K562 (cell line): ENCODE measurements around the gene GH2. TPM values are rescaled to one million over a fixed set of nuclear protein-coding genes. Genes with fewer than 3 reads are reported as not detected.

ENCODE experiments used
- ATAC-seq: fragments of 200-7000 bp; cut with Tn5 transposase; 3 replicates; pipeline ENCODE4 v1.9.1; 2020; ENCODE audit warnings: moderate library complexity
- BruUV-seq: library from RNA; stranded (reverse); fragments of 400-500 nt; replicated peaks from 2 replicates; lab custom pipeline; 2021; lab: Mats Ljungman, UMichigan
- CTCF ChIA-PET: fragments of 300-600 bp; formaldehyde crosslinking; extraction: SDS; loops from one replicate; lab custom pipeline; 2021; ENCODE audit warnings: low intra/inter-chr PET ratio; lab: Yijun Ruan, JAX
- POLR2A ChIA-PET: fragments of 300-600, 350-650 bp; sonication (Branson Sonifier 250); formaldehyde crosslinking; extraction: SDS; loops from one replicate; lab custom pipeline; 2021; ENCODE audit warnings: antibody characterized with exemption, inconsistent platforms; lab: Yijun Ruan, JAX
- DNase-seq, 4 experiments: peaks; one replicate each; pipeline versions ENCODE4 v3.0.0 to v3.0.0-alpha.2; 2011 to 2018; ENCODE audit warnings: low spot score in 3 of 4, mixed read lengths in 3 of 4; ENCODE audit errors: extremely low read depth in 1 of 4
- FAIRE-seq: peaks from 2 replicates; lab custom pipeline; 2011; peaks lifted over from hg19 to GRCh38; lab: Jason Lieb, UNC
- H2AFZ ChIP-seq: 2 replicates; pipeline ENCODE4 v1.6.0; 2011; ENCODE audit warnings: low read depth, low read length, control low read depth, inconsistent platforms
- H3K27ac ChIP-seq: fragments of 200-600 bp; 3 replicates; pipeline ENCODE4 v1.8.0; 2011; ENCODE audit warnings: low read depth, mild to moderate bottlenecking, control low read depth, inconsistent platforms, low read length, moderate library complexity, mixed read lengths; ENCODE audit errors: extremely low read depth
- H3K27me3 ChIP-seq, 2 experiments: fragments of 300-600 bp in 1 of 2; 2 replicates in 1 of 2; 3 replicates in 1 of 2; pipeline versions ENCODE4 v1.6.0 to v1.8.0; 2011; ENCODE audit warnings: inconsistent platforms in 2 of 2, low read length in 2 of 2, mild to moderate bottlenecking in 1 of 2, mixed read lengths in 1 of 2, moderate library complexity in 1 of 2; ENCODE audit not compliant: control insufficient read depth in 2 of 2, insufficient read depth in 2 of 2
- H3K36me3 ChIP-seq: fragments of 300-600 bp; 3 replicates; pipeline ENCODE4 v1.8.0; 2011; ENCODE audit warnings: mild to moderate bottlenecking, low read length, inconsistent platforms; ENCODE audit not compliant: control insufficient read depth, insufficient read depth
- H3K4me1 ChIP-seq, 2 experiments: fragments of 200-600 bp in 1 of 2; replicated peaks in 1 of 2; 2 replicates in 1 of 2; 3 replicates in 1 of 2; pipeline versions ENCODE4 v1.5.1 to v1.8.0; 2011; ENCODE audit warnings: inconsistent platforms in 2 of 2, low read length in 2 of 2, mild to moderate bottlenecking in 1 of 2, mixed read lengths in 1 of 2, moderate library complexity in 1 of 2; ENCODE audit not compliant: control insufficient read depth in 2 of 2, insufficient read depth in 2 of 2
- H3K4me2 ChIP-seq: 2 replicates; pipeline ENCODE4 v1.6.1; 2011; ENCODE audit warnings: low read length, control low read depth, inconsistent platforms, mixed read lengths; ENCODE audit not compliant: insufficient read depth
- H3K4me3 ChIP-seq: fragments of 200-600 bp; sonication (generic), shearing (Covaris generic); 2 replicates; pipeline ENCODE4 v1.5.1; 2016; ENCODE audit warnings: control low read depth, inconsistent platforms
- H3K79me2 ChIP-seq: fragments of 200-600 bp; 3 replicates; pipeline ENCODE4 v1.8.0; 2011; ENCODE audit warnings: low read length, inconsistent platforms; ENCODE audit not compliant: control insufficient read depth, insufficient read depth
- H3K9ac ChIP-seq, 2 experiments: 2 replicates each; pipeline versions ENCODE4 v1.6.0 to v1.6.1; 2011; ENCODE audit warnings: low read depth in 2 of 2, low read length in 2 of 2, control low read depth in 1 of 2, inconsistent platforms in 1 of 2, mild to moderate bottlenecking in 1 of 2, mixed read lengths in 1 of 2; ENCODE audit not compliant: insufficient read depth in 1 of 2
- H3K9me1 ChIP-seq: one replicate; pipeline ENCODE4 v1.6.0; 2011; ENCODE audit warnings: inconsistent platforms, mild to moderate bottlenecking, low read length, moderate library complexity; ENCODE audit not compliant: control insufficient read depth, insufficient read depth
- H3K9me3 ChIP-seq: replicated peaks from 2 replicates; pipeline ENCODE4 v1.5.1; 2011; ENCODE audit warnings: low read depth, low read length, inconsistent platforms; ENCODE audit not compliant: control insufficient read depth, insufficient read depth
- H4K20me1 ChIP-seq: replicated peaks from 2 replicates; pipeline ENCODE4 v1.6.1; 2011; ENCODE audit warnings: low read length, inconsistent platforms, mixed read lengths; ENCODE audit not compliant: control insufficient read depth, insufficient read depth
- CBFA2T3 ChIP-seq: fragments of 450-650 bp; IDR thresholded peaks from 2 replicates; pipeline ENCODE4 v1.6.1; 2017
- HMGN3 ChIP-seq: IDR thresholded peaks from 2 replicates; pipeline ENCODE4 v1.6.1; 2011; ENCODE audit warnings: borderline replicate concordance, low read depth, mild to moderate bottlenecking, mixed read lengths, low read length; ENCODE audit not compliant: insufficient read length; ENCODE audit errors: extremely low read depth
- KLF16 ChIP-seq: IDR thresholded peaks from 2 replicates; pipeline ENCODE4 v1.6.1; 2016; ENCODE audit warnings: antibody characterized with exemption
- MEIS2 ChIP-seq: fragments of 450-650 bp; IDR thresholded peaks from 2 replicates; pipeline ENCODE4 v1.6.1; 2014; ENCODE audit warnings: mild to moderate bottlenecking; ENCODE audit not compliant: partially characterized antibody
- NR2C2 ChIP-seq, 2 experiments: fragments of 200-800 bp in 1 of 2; sonication (Bioruptor generic) in 1 of 2; sonication (generic) in 1 of 2; formaldehyde crosslinking in 1 of 2; IDR thresholded peaks; 2 replicates each; pipeline versions ENCODE4 v1.6.1 to v1.8.0; 2016 to 2022; ENCODE audit warnings: mild to moderate bottlenecking in 1 of 2, missing compliant biosample characterization in 1 of 2, missing genetic modification characterization in 1 of 2, missing genetic modification reagents in 1 of 2
- PRPF4 ChIP-seq: fragments of 200-400 bp; formaldehyde crosslinking; IDR thresholded peaks from one replicate; pipeline ENCODE4 v1.6.1; 2017; ENCODE audit warnings: low read length, low read depth, mild to moderate bottlenecking; ENCODE audit not compliant: insufficient read depth, poor library complexity, severe bottlenecking
- RAD21 ChIP-seq, 2 experiments: fragments of 250-450 bp in 1 of 2; fragments of 450-650 bp in 1 of 2; sonication (Bioruptor Pico) in 1 of 2; formaldehyde crosslinking in 1 of 2; IDR thresholded peaks in 1 of 2; conservative IDR thresholded peaks in 1 of 2; 2 replicates each; pipeline versions ENCODE4 v1.4.0 to v1.8.0; 2020 to 2022; ENCODE audit warnings: mild to moderate bottlenecking in 2 of 2, moderate library complexity in 1 of 2
- SIN3A ChIP-seq, 2 experiments: fragments of 150-350 bp in 1 of 2; IDR thresholded peaks; 2 replicates each; pipeline ENCODE4 v1.6.1; 2011 to 2016; ENCODE audit warnings: borderline replicate concordance in 2 of 2, low read depth in 2 of 2, low read length in 2 of 2, mild to moderate bottlenecking in 2 of 2, moderate library complexity in 2 of 2; ENCODE audit not compliant: control insufficient read depth in 1 of 2
- SRF ChIP-seq, 2 experiments: fragments of 250-450, 450-650 bp in 1 of 2; sonication (Bioruptor Pico) in 1 of 2; sonication (generic) in 1 of 2; formaldehyde crosslinking; IDR thresholded peaks; 2 replicates each; pipeline versions ENCODE4 v1.5.0 to v1.5.1; 2020 to 2022; ENCODE audit warnings: mild to moderate bottlenecking in 1 of 2, missing genetic modification reagents in 1 of 2
- ZNF212 ChIP-seq: fragments of 450-650 bp; formaldehyde crosslinking; IDR thresholded peaks from 2 replicates; pipeline ENCODE4 v1.4.0; 2020; ENCODE audit warnings: mild to moderate bottlenecking
- ZNF561 ChIP-seq: fragments of 450-650 bp; formaldehyde crosslinking; conservative IDR thresholded peaks from 2 replicates; pipeline ENCODE4 v1.4.0; 2020; ENCODE audit warnings: mild to moderate bottlenecking, moderate library complexity
- WGBS: fragments of 100-300 bp; shearing (Covaris generic); methylation state at CpG from one replicate; pipeline ENCODE4 v1.1.6; 2016; ENCODE audit warnings: low coverage, mixed read lengths; ENCODE audit not compliant: insufficient coverage; ENCODE audit errors: missing lambda C conversion rate; 5-methylcytosine and 5-hydroxymethylcytosine counted together
- in situ Hi-C: fragments of 300-500 bp; cut with MboI; formaldehyde crosslinking; loops from 4 replicates; pipeline ENCODE4 v1.15.0; 2018; ENCODE audit warnings: inconsistent platforms, mixed read lengths
- intact Hi-C: fragments of 100-400 bp; cut with micrococcal nuclease; formaldehyde crosslinking; loops from 2 replicates; pipeline ENCODE4 v1.14.2; 2022
- polyA plus RNA-seq, 8 experiments: library from polyadenylated mRNA; depleted of rRNA in 4 of 8; stranded (reverse) in 5 of 8; unstranded in 3 of 8; fragments of >200 nt; fragmentation: Nextera tagmentation in 2 of 8; fragmentation: Illumina TruSeq in 1 of 8; extraction: Ambion mirVana in 2 of 8; extraction: Trizol in 1 of 8; gene quantifications; 2 replicates each; pipeline versions ENCODE4 v1.2.1 to v1.2.3, GENCODE V29; 2011 to 2014; ENCODE audit warnings: inconsistent platforms in 1 of 8, missing spikeins in 1 of 8
- total RNA-seq, 7 experiments: library from RNA; depleted of rRNA in 6 of 7; stranded (reverse); fragments of >200 nt in 6 of 7; fragmentation: Illumina TruSeq in 2 of 7; extraction: Trizol in 2 of 7; gene quantifications; 2 replicates each; pipeline versions ENCODE4 v1.2.1 to v1.2.3, GENCODE V29; 2011 to 2021; ENCODE audit warnings: low replicate concordance in 1 of 7
- TF ChIP-seq, protein P1 (sequence below): IDR thresholded peaks from 2 replicates; pipeline ENCODE4 v1.6.1; 2014; ENCODE audit warnings: antibody characterized with exemption
- TF ChIP-seq, protein P2 (sequence below): sonication (generic); formaldehyde crosslinking; IDR thresholded peaks from 2 replicates; pipeline ENCODE4 v1.8.0; 2022; ENCODE audit warnings: missing genetic modification reagents, mild to moderate bottlenecking, moderate library complexity, borderline replicate concordance
- TF ChIP-seq, protein P3 (sequence below): fragments of 200-800 bp; sonication (Bioruptor generic); IDR thresholded peaks from 2 replicates; pipeline ENCODE4 v1.6.1; 2017; ENCODE audit warnings: missing genetic modification characterization, missing compliant biosample characterization
- TF ChIP-seq, protein P4 (sequence below): fragments of 250-450 bp; sonication (Bioruptor Pico); IDR thresholded peaks from 2 replicates; pipeline ENCODE4 v1.5.0; 2021

The GH2 gene
- total and polyA plus RNA-seq, 9 of the 15 experiments (the other 6 are each of a cell fraction or from before 2014, with no cell fraction given): not detected

DNA sequence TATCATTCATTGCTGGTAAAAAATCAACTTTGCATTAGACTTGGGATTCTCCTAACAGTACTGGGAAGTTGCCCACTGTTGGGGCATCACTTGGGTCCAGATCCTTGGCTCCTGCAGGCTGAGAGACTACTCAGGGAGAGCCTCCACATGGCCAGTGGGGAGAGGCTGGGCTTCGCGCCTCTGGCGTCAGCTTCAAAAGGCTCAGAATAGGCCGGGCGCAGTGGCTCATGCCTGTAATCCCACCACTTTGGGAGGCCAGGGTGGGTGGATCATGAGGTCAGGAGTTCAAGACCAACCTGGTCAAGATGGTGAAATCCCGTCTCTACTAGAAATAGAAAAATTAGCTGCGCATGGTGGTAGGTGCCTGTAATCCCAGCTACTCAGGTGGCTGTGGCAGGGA lies 32.7 kb upstream of the GH2 start (continued):
- TF ChIP-seq, protein P1, sequence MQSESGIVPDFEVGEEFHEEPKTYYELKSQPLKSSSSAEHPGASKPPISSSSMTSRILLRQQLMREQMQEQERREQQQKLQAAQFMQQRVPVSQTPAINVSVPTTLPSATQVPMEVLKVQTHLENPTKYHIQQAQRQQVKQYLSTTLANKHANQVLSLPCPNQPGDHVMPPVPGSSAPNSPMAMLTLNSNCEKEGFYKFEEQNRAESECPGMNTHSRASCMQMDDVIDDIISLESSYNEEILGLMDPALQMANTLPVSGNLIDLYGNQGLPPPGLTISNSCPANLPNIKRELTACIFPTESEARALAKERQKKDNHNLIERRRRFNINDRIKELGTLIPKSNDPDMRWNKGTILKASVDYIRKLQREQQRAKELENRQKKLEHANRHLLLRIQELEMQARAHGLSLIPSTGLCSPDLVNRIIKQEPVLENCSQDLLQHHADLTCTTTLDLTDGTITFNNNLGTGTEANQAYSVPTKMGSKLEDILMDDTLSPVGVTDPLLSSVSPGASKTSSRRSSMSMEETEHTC: no peak
- TF ChIP-seq KLF16: no peak
- TF ChIP-seq PRPF4: no peak
- TF ChIP-seq MEIS2: no peak
- no peak for TF ChIP-seq SRF (CRISPR knock-in tag; IDR thresholded peaks at IDR 0.05)
- TF ChIP-seq NR2C2 (CRISPR knock-in tag; IDR thresholded peaks at IDR 0.05): no peak
- TF ChIP-seq NR2C2 (tag; IDR thresholded peaks at IDR 0.05): no peak
- TF ChIP-seq CBFA2T3: no peak
- TF ChIP-seq, all 486 proteins: peak for 0

DNA sequence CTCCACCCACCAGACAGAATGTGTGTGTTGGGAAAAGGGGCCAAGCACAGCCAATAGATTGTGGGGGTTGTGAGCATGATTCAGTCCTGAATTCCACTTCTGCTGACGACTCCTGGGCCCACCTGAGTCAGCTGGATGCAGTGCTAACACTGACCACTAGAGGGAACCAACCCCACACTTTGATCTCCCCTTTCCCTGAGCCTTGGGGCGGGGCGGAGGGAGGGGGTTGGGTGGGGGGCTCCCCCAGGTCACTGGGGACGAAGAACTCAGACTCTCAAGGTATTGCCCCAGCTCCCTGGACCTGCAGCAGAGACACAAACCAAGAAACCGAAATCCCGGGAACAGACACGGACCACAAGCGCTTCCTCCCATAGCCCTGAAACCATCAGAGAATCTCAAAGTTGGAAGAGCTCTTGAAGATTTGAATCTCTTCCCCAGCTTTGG lies 29.9 kb upstream of the GH2 start:
- H3K36me3 ChIP-seq: no peaks in the 10 kb centered on the region
- H3K4me1 ChIP-seq: no peaks in the 10 kb centered on the region
- H3K4me3 ChIP-seq: no peak overlapping the region
- H3K9me3 ChIP-seq: no peaks in the 10 kb centered on the region
- H3K4me2 ChIP-seq: no peak overlapping the region
- DNase-seq: peak; percentile 64 to 84 (median 76)
- no peak overlapping the region for H3K9ac ChIP-seq
- no peak overlapping the region for H3K27ac ChIP-seq
- peaks cover 9 to 34% of the 10 kb centered on the region in 2 experiments; a peak in 4 of 5 replicates for H3K27me3 ChIP-seq
- intact Hi-C loops: loop anchor here (10.0 kb wide), 1 partner anchor 373 kb away; no protein-coding TSS in a partner anchor
- no TSS peak for BruUV-seq
- no peaks in the 10 kb centered on the region for H3K79me2 ChIP-seq
- no peak overlapping the region for H2AFZ ChIP-seq
- peak; percentile 75 for FAIRE-seq
- WGBS: 37% methylated on average over 5 of the region's 8 CpGs
- in situ Hi-C loops: loop anchor here (5.0 to 10.0 kb wide), 3 partner anchors 113 to 373 kb away; partner anchors contain the start of genes ERN1 and ICAM2
- 0 out of 2 replicates have a peak, but pooled peaks cover 3% of the 10 kb centered on the region for H4K20me1 ChIP-seq
- no peaks in the 10 kb centered on the region for H3K9me1 ChIP-seq
- POLR2A ChIA-PET: interaction anchor here (0.6 to 1.0 kb wide), 2 partner anchors 9 to 234 kb away, joined by 3 to 4 read pairs; no protein-coding TSS in a partner anchor
- ATAC-seq: peak; percentile 88
- CTCF ChIA-PET: interaction anchor here (0.6 to 1.2 kb wide), 2 partner anchors 114 to 161 kb away, joined by 3 read pairs; no protein-coding TSS in a partner anchor
- TF ChIP-seq, protein P2, sequence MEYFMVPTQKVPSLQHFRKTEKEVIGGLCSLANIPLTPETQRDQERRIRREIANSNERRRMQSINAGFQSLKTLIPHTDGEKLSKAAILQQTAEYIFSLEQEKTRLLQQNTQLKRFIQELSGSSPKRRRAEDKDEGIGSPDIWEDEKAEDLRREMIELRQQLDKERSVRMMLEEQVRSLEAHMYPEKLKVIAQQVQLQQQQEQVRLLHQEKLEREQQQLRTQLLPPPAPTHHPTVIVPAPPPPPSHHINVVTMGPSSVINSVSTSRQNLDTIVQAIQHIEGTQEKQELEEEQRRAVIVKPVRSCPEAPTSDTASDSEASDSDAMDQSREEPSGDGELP (CRISPR knock-in tag): peak; percentile 58; the same call in 1 of the 2 replicates
- TF ChIP-seq, protein P3, sequence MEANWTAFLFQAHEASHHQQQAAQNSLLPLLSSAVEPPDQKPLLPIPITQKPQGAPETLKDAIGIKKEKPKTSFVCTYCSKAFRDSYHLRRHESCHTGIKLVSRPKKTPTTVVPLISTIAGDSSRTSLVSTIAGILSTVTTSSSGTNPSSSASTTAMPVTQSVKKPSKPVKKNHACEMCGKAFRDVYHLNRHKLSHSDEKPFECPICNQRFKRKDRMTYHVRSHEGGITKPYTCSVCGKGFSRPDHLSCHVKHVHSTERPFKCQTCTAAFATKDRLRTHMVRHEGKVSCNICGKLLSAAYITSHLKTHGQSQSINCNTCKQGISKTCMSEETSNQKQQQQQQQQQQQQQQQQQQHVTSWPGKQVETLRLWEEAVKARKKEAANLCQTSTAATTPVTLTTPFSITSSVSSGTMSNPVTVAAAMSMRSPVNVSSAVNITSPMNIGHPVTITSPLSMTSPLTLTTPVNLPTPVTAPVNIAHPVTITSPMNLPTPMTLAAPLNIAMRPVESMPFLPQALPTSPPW (CRISPR knock-in tag): peak; percentile 92
- TF ChIP-seq, protein P4, sequence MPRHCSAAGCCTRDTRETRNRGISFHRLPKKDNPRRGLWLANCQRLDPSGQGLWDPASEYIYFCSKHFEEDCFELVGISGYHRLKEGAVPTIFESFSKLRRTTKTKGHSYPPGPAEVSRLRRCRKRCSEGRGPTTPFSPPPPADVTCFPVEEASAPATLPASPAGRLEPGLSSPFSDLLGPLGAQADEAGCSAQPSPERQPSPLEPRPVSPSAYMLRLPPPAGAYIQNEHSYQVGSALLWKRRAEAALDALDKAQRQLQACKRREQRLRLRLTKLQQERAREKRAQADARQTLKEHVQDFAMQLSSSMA: no peak
- no peak for TF ChIP-seq ZNF212 (CRISPR knock-in tag)
- no peak for TF ChIP-seq HMGN3
- no peak for TF ChIP-seq ZNF561 (CRISPR knock-in tag)
- peak in 1 of 2 experiments; percentile 40; a peak in 3 of 4 replicates for TF ChIP-seq RAD21 (CRISPR knock-in tag; conservative IDR thresholded peaks at IDR 0.05 in 1 of 2, IDR thresholded peaks at IDR 0.05 in 1 of 2)
- TF ChIP-seq SIN3A (IDR thresholded peaks at IDR 0.05; ENCODE audit: borderline replicate concordance in 2 of 2, control insufficient read depth in 1 of 2, low read depth in 2 of 2, low read length in 2 of 2): no peak
